Activated CD4-positive, alpha-beta T cell treated with anti-CD3 and anti-CD28 coated beads, Interleukin-2, amount 10 ng/mL, durations not matched to agents 24 days and 14 days (primary cell): ENCODE data around the gene CFAP68. TPM values are rescaled to one million over a fixed set of nuclear protein-coding genes. Genes with fewer than 3 reads are reported as not detected.
"Not testable (repeated sequence)": the region's sequence is repeated elsewhere in the genome, so short reads cannot be mapped to it uniquely, and the experiment has no call there.

ENCODE experiments used
- DNase-seq: peaks from one replicate; pipeline ENCODE4 v3.0.0; 2022
- H3K27ac Mint-ChIP-seq: one replicate; pipeline ENCODE4 v1.8.0; 2022; ENCODE audit warnings: mild to moderate bottlenecking, mixed read lengths
- H3K27me3 Mint-ChIP-seq: one replicate; pipeline ENCODE4 v1.8.0; 2022; ENCODE audit warnings: mixed read lengths
- H3K36me3 Mint-ChIP-seq: one replicate; pipeline ENCODE4 v1.8.0; 2022; ENCODE audit warnings: low read depth, mild to moderate bottlenecking, mixed read lengths
- H3K4me1 Mint-ChIP-seq: one replicate; pipeline ENCODE4 v1.8.0; 2021; ENCODE audit warnings: mixed read lengths
- H3K4me3 Mint-ChIP-seq: one replicate; pipeline ENCODE4 v1.8.0; 2022; ENCODE audit warnings: mild to moderate bottlenecking, moderate library complexity, mixed read lengths
- H3K9me3 Mint-ChIP-seq: one replicate; pipeline ENCODE4 v1.8.0; 2021; ENCODE audit warnings: mixed read lengths
- intact Hi-C: fragments of 100-400 bp; cut with micrococcal nuclease; formaldehyde crosslinking; loops from one replicate; pipeline ENCODE4 v1.15.1; 2023
- total RNA-seq: library from RNA; stranded (reverse); gene quantifications from 2 replicates; pipeline ENCODE4 v1.2.3, GENCODE V29; 2022

Gene CFAP68
- total RNA-seq, 1 donor from 2014 or later = 22.6 TPM

DNA sequence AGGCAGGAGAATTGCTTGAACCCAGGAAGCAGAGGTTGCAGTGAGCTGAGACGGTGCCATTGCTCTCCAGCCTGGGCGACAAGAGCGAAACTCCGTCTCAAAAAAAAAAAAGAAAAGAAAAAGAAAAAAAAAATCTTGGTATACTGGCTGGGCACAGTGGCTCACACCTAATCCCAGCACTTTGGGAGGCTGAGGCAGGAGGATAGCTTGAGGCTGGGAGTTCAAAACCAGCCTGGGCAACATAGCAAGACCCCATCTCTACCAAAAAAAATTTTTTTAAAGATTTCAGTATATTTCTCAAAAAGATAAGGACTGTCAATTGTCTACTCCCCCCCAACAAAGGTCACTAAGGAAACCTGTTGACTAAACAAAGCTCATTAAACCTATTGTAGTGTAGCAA, 5.7 kb downstream of the CFAP68 start:
- H3K36me3 Mint-ChIP-seq, DNase-seq, H3K27me3 Mint-ChIP-seq, H3K4me3 Mint-ChIP-seq, H3K4me1 Mint-ChIP-seq, H3K27ac Mint-ChIP-seq, H3K9me3 Mint-ChIP-seq, intact Hi-C loops: not testable (repeated sequence)

DNA sequence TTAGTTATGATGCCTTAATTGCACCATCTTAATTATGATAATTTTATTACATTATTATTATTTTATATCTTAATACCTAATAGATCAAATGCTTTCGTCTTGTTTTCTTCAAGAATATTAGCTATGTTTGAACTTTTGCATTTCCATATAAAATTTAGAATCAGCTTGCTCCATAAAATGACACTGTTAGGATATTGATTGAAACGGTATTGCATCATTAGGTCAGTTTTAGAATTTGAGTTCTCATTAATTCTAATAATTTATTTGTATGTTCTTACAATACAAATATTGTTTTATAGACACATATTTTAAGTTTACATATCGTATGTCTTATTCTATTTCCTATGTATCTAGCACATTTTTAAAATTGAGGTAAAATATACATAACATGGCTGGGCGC, 6.7 kb downstream of the CFAP68 start:
- H3K4me3 Mint-ChIP-seq = no peak overlapping the region
- peaks cover 2% of the 10 kb centered on the region for H3K27me3 Mint-ChIP-seq
- no peaks in the 10 kb centered on the region for H3K36me3 Mint-ChIP-seq
- DNase-seq = no peak
- H3K27ac Mint-ChIP-seq = no peak overlapping the region
- H3K9me3 Mint-ChIP-seq = no peaks in the 10 kb centered on the region
- intact Hi-C loops = no loop called here
- H3K4me1 Mint-ChIP-seq = no peaks in the 10 kb centered on the region

DNA sequence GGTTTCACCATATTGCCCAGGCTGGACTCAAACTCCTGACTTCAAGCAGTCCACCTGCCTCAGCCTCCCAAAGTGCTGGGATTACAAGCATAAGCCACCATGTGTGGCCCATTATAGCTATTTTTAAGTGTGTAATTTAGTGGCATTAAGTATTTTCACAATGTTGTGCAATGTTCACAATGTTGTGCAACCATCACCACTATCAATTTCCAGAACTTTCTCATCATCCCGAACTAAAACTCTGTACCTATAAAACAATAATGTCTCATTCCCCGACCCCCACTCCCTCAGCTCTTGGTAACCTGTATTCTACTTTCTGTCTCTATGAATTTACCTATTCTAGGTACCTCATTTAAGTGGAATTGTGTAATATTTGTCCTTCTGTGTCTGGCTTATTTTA, 7.5 kb downstream of the CFAP68 start:
- Mint-ChIP-seq H3K27ac (no peak overlapping the region), H3K4me3 (no peak overlapping the region), H3K4me1 (no peaks in the 10 kb centered on the region), H3K27me3 (peaks cover 3% of the 10 kb centered on the region), H3K36me3 (no peaks in the 10 kb centered on the region), H3K9me3 (no peaks in the 10 kb centered on the region)
- intact Hi-C loops = no loop called here
- DNase-seq = no peak

DNA sequence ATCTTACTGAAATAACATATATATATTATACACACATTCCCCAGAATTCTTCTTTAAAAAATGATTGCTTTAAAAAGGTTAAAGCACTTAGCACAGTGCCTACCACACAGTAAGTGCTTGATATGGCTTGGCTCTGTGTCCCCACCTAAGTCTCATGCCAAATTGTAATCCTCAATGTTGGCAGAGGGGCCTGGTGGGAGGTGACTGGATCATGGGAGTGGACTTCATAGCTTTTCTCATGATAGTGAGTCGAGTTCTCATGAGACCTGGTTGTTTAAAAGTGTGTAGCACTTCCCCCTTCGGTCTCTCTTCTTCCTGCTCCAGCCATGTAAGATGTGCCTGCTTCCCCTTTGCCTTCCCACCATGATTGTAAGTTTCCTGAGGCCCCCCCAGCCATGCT, 26.1 kb downstream of the CFAP68 start:
- H3K27ac Mint-ChIP-seq = no peak overlapping the region
- peaks cover 29% of the 10 kb centered on the region for H3K27me3 Mint-ChIP-seq
- intact Hi-C loops = no loop called here
- no peaks in the 10 kb centered on the region for H3K36me3 Mint-ChIP-seq
- DNase-seq = no peak
- no peak overlapping the region for H3K4me3 Mint-ChIP-seq
- peaks cover 1% of the 10 kb centered on the region for H3K4me1 Mint-ChIP-seq
- no peaks in the 10 kb centered on the region for H3K9me3 Mint-ChIP-seq

DNA sequence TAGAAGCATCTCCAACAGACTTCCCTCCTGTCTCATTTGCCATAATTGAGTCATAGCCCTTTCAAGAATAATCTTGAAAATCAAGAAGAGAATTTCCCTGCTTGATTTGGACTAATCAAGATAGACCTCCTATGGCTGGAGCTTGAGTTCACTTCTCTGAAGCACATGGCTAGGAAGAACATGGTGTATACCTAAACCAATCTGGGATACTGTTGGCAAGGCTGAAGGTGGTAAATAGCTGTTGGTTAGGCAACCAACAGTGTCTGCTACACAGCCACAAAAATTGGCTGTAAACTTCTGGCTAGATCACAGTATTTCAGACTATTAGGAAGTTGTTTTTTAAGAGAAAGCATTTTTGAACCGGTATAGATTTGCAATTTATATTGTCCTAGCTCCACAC, 27.3 kb downstream of the CFAP68 start:
- DNase-seq = no peak
- no peaks in the 10 kb centered on the region for H3K36me3 Mint-ChIP-seq
- intact Hi-C loops = no loop called here
- H3K27me3 Mint-ChIP-seq = peaks cover 41% of the 10 kb centered on the region
- H3K4me3 Mint-ChIP-seq = no peak overlapping the region
- H3K27ac Mint-ChIP-seq = no peak overlapping the region
- peaks cover 1% of the 10 kb centered on the region for H3K4me1 Mint-ChIP-seq
- H3K9me3 Mint-ChIP-seq = no peaks in the 10 kb centered on the region

DNA sequence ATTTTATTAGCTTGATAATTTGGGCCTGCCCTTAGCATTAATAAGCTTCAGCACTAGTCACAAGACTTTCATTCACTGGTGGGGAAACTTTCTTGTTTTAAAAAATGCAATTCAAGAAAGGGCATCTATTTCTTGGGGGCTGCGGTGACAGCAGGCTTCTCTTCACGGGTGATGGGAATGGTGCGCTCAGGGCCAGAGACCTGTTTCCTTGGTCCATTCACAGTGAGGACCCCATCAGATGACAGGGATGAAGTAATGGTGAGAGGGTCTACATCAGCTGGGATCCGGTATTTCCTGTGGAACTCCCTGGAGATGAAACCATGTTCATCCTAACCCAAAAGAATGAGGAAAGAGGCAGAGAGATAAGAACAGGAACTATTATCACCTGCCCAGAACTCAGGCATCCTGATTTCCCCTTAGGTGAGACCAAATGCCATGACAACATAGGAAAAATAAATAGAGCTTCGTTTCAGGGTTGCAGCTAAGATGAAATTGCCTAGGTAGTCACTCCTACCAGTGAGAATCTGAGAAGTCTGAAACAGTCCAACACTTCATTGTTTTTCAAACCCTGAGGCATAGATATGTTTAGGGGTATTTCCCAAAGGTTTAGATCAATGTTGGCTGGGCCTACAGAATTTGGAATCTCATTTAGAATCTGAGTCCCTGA, 29.4 kb downstream of the CFAP68 start:
- DNase-seq = no peak
- H3K27me3 Mint-ChIP-seq = peaks cover 48% of the 10 kb centered on the region
- H3K36me3 Mint-ChIP-seq = no peaks in the 10 kb centered on the region
- no peaks in the 10 kb centered on the region for H3K9me3 Mint-ChIP-seq
- no peak overlapping the region for H3K27ac Mint-ChIP-seq
- no peak overlapping the region for H3K4me3 Mint-ChIP-seq
- H3K4me1 Mint-ChIP-seq = peaks cover 1% of the 10 kb centered on the region
- intact Hi-C loops = no loop called here

DNA sequence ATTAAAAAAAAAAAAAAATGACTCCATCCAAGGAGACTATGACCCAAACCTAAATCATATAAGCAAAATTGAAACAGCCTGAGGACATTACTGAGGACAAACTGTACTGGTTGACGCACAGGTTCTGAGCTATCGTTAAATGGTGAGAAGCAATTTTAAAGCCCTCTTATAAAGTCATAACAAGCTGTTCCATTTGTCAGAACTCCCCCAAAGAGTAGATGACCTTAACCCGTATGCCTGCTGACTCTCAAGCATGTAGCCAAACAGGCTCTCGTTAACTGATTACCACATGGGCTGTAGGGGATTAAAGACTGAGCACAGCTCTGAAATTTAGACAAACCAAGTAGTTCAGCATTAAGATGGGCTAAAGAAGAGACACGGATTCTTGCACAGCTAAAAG, 30.0 kb downstream of the CFAP68 start:
- Mint-ChIP-seq H3K36me3 (no peaks in the 10 kb centered on the region), H3K9me3 (no peaks in the 10 kb centered on the region), H3K4me3 (no peak overlapping the region), H3K4me1 (peaks cover 1% of the 10 kb centered on the region), H3K27me3 (peaks cover 53% of the 10 kb centered on the region), H3K27ac (no peak overlapping the region)
- intact Hi-C loops = no loop called here
- DNase-seq = no peak

DNA sequence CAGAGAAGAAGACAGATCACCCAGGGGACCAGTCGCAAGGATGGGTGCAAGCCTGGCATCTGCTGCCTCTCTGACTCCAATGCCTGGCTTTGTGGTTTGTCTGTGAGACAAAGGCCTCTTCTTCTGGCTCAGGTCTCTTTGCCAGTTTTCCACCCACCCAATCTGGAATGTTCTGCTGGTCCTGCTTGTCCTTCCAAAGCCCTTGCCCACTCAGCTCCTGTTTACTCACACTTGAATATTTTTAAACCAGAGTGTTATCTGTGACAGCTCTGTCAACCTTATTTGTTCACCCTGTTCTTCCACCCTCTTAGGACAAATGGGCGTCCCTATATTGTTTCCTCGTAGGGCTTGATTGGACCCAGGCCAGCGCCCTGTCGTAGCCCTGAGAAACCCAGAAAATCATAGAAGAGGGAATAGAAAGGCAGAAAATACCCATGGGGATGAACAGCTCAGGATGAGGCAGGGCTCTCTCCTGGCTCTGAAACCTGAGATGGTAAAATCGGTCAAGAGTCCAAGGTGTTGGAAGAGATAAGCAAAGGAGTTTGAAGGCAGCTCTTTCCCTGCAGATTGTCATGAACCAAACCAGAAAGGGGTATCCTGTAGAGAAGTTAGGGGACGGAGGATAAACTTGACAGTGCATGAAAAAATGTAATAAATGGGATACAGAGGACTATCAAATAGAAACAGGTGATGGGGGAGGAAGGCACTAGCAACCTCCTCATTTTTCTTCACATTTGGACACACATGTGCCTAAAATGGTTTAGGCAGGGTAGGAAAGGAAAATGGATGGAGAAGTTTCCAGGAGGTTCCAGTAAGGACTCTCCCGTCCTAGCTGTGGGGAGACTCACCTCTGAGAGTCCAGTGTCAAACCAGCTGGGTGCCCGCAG, 31.6 kb downstream of the CFAP68 start:
- peaks cover 58% of the 10 kb centered on the region for H3K27me3 Mint-ChIP-seq
- H3K9me3 Mint-ChIP-seq = no peaks in the 10 kb centered on the region
- H3K4me3 Mint-ChIP-seq = no peak overlapping the region
- H3K4me1 Mint-ChIP-seq = peaks cover 1% of the 10 kb centered on the region
- H3K27ac Mint-ChIP-seq = no peak overlapping the region
- DNase-seq = no peak
- intact Hi-C loops = no loop called here
- H3K36me3 Mint-ChIP-seq = no peaks in the 10 kb centered on the region

DNA sequence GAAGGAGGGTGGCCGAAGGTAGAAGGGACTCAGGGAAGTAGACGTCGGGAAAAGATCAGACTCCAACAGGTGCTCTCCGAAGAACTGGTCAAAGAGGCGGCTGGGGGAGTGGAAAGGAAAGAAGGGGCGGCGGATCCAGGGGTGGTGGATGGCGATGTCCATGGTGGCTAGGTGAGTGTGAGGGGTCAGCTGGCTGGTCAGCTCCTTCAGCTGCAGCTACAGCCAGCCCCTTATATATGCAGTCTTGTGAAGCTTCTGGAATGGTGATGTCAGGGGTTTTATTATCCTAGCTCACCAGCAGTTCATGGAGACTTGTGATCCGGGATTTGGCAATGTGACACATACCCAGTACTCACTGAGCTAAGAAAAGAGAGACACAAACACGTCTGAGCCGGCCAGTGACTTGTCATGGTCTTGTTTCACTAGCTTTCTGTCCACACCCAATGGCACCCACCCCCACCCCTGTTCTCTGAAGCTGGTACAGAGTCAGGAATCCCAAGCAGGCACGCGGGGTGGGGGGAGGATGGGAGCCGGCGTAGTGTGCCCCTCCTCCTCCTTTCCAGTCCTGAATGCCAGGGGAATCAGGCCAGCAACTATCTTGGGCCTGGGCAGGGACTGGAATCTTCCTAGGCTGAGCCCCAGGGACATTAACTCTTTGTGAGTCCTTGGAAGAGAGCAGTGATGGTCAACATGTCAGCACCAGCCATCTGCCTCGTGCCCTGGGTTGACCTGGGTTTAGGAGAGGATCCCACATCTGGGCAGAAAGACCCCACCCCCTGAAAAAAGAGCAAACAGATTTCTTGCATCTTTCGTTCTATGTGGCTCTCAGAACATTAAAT, 32.4 kb downstream of the CFAP68 start, which contains the start of gene CRYAB:
CRYAB (minus strand) TSS at position 208 of the 839 bp plus-strand sequence; CDS start at position 162, 46 bp downstream.
- intact Hi-C loops = no loop called here
- no peak within 1 kb of the TSS for H3K4me3 Mint-ChIP-seq
- no peaks in the 10 kb centered on the region for H3K9me3 Mint-ChIP-seq
- no peaks in the 10 kb centered on the region for H3K36me3 Mint-ChIP-seq
- no peaks in the 10 kb centered on the region for H3K4me1 Mint-ChIP-seq
- no peak within 1 kb of the TSS for H3K27ac Mint-ChIP-seq
- DNase-seq = no peak
- peaks cover 61% of the 10 kb centered on the region for H3K27me3 Mint-ChIP-seq

DNA sequence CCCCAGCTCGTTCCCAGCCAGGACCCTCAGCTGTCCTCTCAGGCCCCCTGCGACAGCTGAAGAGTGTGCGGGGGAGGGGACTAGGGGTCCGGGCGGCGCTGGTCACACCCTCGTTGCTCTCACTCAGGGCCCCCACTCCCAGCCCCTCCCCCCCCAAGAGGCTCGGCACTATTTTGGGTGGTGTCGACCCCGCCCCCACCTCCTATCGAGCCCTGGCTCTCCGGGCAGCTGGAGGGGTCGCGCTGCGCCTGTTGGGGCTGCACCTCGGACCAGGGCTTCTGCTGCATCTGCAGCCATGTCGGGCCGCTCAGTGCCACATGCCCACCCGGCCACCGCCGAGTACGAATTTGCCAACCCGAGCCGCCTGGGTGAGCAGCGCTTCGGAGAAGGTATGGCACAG, 33.2 kb downstream of the CFAP68 start, which contains the start of gene HSPB2:
HSPB2 (plus strand) TSS at position 200 of the 400 bp plus-strand sequence; CDS start at position 296, 96 bp downstream.
- H3K9me3 Mint-ChIP-seq = no peaks in the 10 kb centered on the region
- no peak for DNase-seq
- intact Hi-C loops = no loop called here
- H3K36me3 Mint-ChIP-seq = no peaks in the 10 kb centered on the region
- H3K27me3 Mint-ChIP-seq = peaks cover 60% of the 10 kb centered on the region
- H3K4me3 Mint-ChIP-seq = no peak within 1 kb of the TSS
- no peak within 1 kb of the TSS for H3K27ac Mint-ChIP-seq
- H3K4me1 Mint-ChIP-seq = no peaks in the 10 kb centered on the region

DNA sequence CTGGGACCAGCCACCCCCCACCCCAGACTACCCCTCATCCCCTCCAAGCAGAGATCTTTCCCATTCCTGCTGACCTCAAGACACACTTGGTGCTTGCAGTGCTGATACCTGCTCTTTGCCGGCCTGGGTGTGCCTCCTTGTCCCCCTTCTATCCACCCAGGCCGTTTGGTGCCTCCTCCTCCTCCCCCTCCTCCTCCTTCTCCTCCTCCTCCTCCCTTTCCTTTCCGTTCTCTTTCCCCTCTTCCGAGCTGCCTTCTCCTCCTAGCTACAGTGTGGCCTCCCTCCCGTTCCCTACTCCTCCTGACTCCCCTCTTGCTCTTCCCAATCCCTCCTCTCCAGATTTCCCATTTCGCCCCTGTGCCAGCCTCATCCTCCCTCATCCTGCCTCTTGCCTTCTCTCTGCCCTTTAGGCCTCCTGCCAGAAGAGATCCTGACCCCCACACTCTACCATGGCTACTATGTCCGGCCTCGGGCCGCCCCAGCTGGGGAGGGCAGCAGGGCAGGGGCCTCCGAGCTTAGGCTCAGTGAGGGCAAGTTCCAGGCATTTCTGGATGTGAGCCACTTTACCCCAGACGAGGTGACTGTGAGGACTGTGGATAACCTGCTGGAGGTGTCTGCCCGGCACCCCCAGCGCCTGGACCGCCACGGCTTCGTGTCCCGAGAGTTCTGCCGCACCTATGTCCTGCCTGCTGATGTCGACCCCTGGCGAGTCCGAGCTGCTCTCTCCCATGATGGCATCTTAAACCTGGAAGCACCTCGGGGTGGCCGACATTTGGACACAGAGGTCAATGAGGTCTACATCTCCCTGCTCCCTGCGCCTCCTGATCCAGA, 33.9 kb downstream of the CFAP68 start:
- Mint-ChIP-seq H3K27ac (no peak overlapping the region), H3K9me3 (no peaks in the 10 kb centered on the region), H3K36me3 (no peaks in the 10 kb centered on the region), H3K27me3 (peaks cover 60% of the 10 kb centered on the region), H3K4me1 (no peaks in the 10 kb centered on the region), H3K4me3 (no peak overlapping the region)
- DNase-seq = no peak
- intact Hi-C loops = no loop called here

DNA sequence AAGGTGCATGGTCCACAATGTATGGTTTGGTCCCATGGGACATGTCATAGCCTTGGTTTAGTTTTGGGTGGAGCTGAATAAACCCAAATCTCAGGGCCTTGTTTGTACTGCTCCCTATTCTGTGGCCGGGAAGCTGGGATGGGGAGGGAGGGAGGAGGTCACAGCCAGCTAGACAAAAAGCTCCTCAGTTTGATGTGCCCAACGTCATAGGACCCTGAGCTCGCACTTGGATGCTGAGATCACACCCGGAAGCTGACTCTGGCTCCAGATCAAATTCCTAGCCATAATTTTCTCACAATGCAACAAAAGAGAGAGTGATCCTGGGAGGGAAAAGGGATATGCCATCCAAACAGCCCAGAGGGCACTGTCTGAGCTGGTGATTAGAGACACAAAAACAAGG, 34.7 kb downstream of the CFAP68 start:
- no peaks in the 10 kb centered on the region for H3K9me3 Mint-ChIP-seq
- intact Hi-C loops = no loop called here
- H3K27ac Mint-ChIP-seq = no peak overlapping the region

DNA sequence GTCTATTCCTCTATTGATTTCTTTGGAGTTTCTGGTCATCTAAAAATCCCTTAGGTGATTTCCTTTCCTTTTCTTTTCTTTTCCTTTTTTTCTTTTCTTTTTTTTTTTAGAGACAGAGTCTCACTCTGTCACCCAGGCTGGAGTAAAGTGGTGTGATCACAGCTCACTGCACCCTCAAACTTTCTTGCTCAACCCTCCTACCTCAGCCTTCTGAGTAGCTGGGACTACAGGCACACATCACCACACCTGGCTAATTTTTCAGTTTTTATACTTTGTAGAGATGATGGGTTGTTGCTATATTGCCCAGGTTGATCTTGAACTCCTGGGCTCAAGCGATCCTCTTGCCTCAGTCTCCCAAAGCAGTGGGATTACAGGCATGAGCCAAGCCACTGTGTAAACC, 37.4 kb downstream of the CFAP68 start:
- DNase-seq = no peak
- Mint-ChIP-seq H3K27me3 (peaks cover 44% of the 10 kb centered on the region), H3K4me3 (no peak overlapping the region), H3K36me3 (no peaks in the 10 kb centered on the region), H3K4me1 (no peaks in the 10 kb centered on the region), H3K9me3 (no peaks in the 10 kb centered on the region), H3K27ac (no peak overlapping the region)
- intact Hi-C loops = no loop called here

More for the DNA sequence above, 34.7 kb downstream of the CFAP68 start:
- H3K4me3 Mint-ChIP-seq = no peak overlapping the region
- DNase-seq = no peak
- no peaks in the 10 kb centered on the region for H3K36me3 Mint-ChIP-seq
- H3K4me1 Mint-ChIP-seq = no peaks in the 10 kb centered on the region
- peaks cover 58% of the 10 kb centered on the region for H3K27me3 Mint-ChIP-seq
